HepG2 (cell line): ENCODE measurements around the gene ABCA3. TPM values are rescaled to one million over a fixed set of nuclear protein-coding genes. Genes with fewer than 3 reads are reported as not detected.

Experiments
- ATAC-seq: fragments of 200-7000 bp; cut with Tn5 transposase; 3 replicates; pipeline ENCODE4 v1.9.1; 2020; ENCODE audit warnings: mild to moderate bottlenecking, moderate library complexity
- BruUV-seq: library from RNA; stranded (reverse); fragments of 400-500 nt; replicated peaks from 2 replicates; lab custom pipeline; 2021; lab: Mats Ljungman, UMichigan
- CTCF ChIA-PET: fragments of 300-600 bp; formaldehyde crosslinking; extraction: SDS; loops from one replicate; lab custom pipeline; 2021; ENCODE audit warnings: low total read pairs, inconsistent platforms, low intra/inter-chr PET ratio; lab: Yijun Ruan, JAX
- POLR2A ChIA-PET: fragments of 350-600 bp; sonication (Branson Sonifier 250); formaldehyde crosslinking; loops from one replicate; lab custom pipeline; 2020; ENCODE audit warnings: antibody characterized with exemption, inconsistent platforms; lab: Yijun Ruan, JAX
- DNase-seq: peaks from one replicate; pipeline ENCODE4 v3.0.0-alpha.2; 2015; ENCODE audit warnings: low spot score
- FAIRE-seq: peaks from 3 replicates; lab custom pipeline; 2011; peaks lifted over from hg19 to GRCh38; lab: Jason Lieb, UNC
- H2AFZ ChIP-seq: one replicate; pipeline ENCODE4 v1.6.1; 2011; ENCODE audit warnings: low read length, inconsistent platforms
- H3K27ac ChIP-seq: fragments of 300-600 bp; 3 replicates; pipeline ENCODE4 v1.8.0; 2011; ENCODE audit warnings: mixed run types, mild to moderate bottlenecking, mixed read lengths, low read length, inconsistent platforms; ENCODE audit not compliant: insufficient read depth; ENCODE audit errors: extremely low read length
- H3K27me3 ChIP-seq, 2 experiments: fragments of 200-600 bp in 1 of 2; 2 replicates in 1 of 2; 3 replicates in 1 of 2; pipeline versions ENCODE4 v1.6.0 to v1.8.0; 2011; ENCODE audit warnings: low read length in 2 of 2, mild to moderate bottlenecking in 2 of 2, moderate library complexity in 2 of 2, inconsistent platforms in 1 of 2; ENCODE audit not compliant: insufficient read depth in 2 of 2, control insufficient read depth in 1 of 2
- H3K36me3 ChIP-seq, 2 experiments: fragments of 200-600 bp in 1 of 2; replicated peaks in 1 of 2; 2 replicates in 1 of 2; 3 replicates in 1 of 2; pipeline versions ENCODE4 v1.5.1 to v1.8.0; 2011; ENCODE audit warnings: low read length in 2 of 2, inconsistent platforms in 1 of 2; ENCODE audit not compliant: insufficient read depth in 2 of 2, control insufficient read depth in 1 of 2
- H3K4me1 ChIP-seq: 2 replicates; pipeline ENCODE4 v1.5.1; 2012; ENCODE audit warnings: low read length, inconsistent platforms; ENCODE audit not compliant: insufficient read depth
- H3K4me2 ChIP-seq: 2 replicates; pipeline ENCODE4 v1.6.0; 2011; ENCODE audit warnings: low read depth, low read length, inconsistent platforms
- H3K4me3 ChIP-seq, 3 experiments: fragments of 200-600 bp in 1 of 3; sonication (generic), shearing (Covaris generic) in 1 of 3; replicated peaks in 1 of 3; 2 replicates each; pipeline ENCODE4 v1.5.1; 2011 to 2016; ENCODE audit warnings: low read length in 3 of 3, inconsistent platforms in 2 of 3, low read depth in 2 of 3, mild to moderate bottlenecking in 2 of 3, control low read depth in 1 of 3, mixed read lengths in 1 of 3; ENCODE audit not compliant: insufficient read depth in 1 of 3
- H3K79me2 ChIP-seq: one replicate; pipeline ENCODE4 v1.6.1; 2011; ENCODE audit warnings: low read length, inconsistent platforms; ENCODE audit not compliant: insufficient read depth
- H3K9ac ChIP-seq: 2 replicates; pipeline ENCODE4 v1.6.0; 2011; ENCODE audit warnings: mild to moderate bottlenecking, low read depth, low read length, inconsistent platforms; ENCODE audit not compliant: insufficient read depth
- H3K9me3 ChIP-seq: 2 replicates; pipeline ENCODE4 v1.5.1; 2012; ENCODE audit warnings: mild to moderate bottlenecking, low read length
- H4K20me1 ChIP-seq: 2 replicates; pipeline ENCODE4 v1.6.0; 2011; ENCODE audit warnings: inconsistent platforms, mild to moderate bottlenecking, low read length, moderate library complexity; ENCODE audit not compliant: insufficient read depth
- CBX2 ChIP-seq, 2 experiments: fragments of 200-600 bp in 1 of 2; sonication (generic); formaldehyde crosslinking in 1 of 2; IDR thresholded peaks; 2 replicates each; pipeline versions ENCODE4 v1.7.0 to v1.8.1; 2018 to 2022; ENCODE audit warnings: low read depth in 2 of 2, low read length in 1 of 2, mild to moderate bottlenecking in 1 of 2, missing genetic modification reagents in 1 of 2
- EZH2 ChIP-seq: conservative IDR thresholded peaks from 2 replicates; pipeline ENCODE4 v1.6.1; 2012; ENCODE audit warnings: mild to moderate bottlenecking, low read depth, low read length, moderate library complexity
- HOXA5 ChIP-seq: sonication (generic); formaldehyde crosslinking; IDR thresholded peaks from 2 replicates; pipeline ENCODE4 v1.4.0; 2020; ENCODE audit warnings: missing genetic modification reagents
- THAP8 ChIP-seq: sonication (generic); formaldehyde crosslinking; IDR thresholded peaks from 2 replicates; pipeline ENCODE4 v1.5.1; 2020; ENCODE audit warnings: missing genetic modification reagents, mild to moderate bottlenecking, borderline replicate concordance
- WGBS: methylation state at CpG from one replicate; pipeline ENCODE4 v1.1.6; 2017; ENCODE audit warnings: low lambda C conversion rate; 5-methylcytosine and 5-hydroxymethylcytosine counted together
- in situ Hi-C: cut with HindIII; loops from 2 replicates; pipeline ENCODE4 v1.10.0; 2017; ENCODE audit warnings: low pct_unique_long_range_greater_than_20kb; ENCODE audit not compliant: extremely low pct_ligation_motif_present
- intact Hi-C: fragments of 100-400 bp; cut with micrococcal nuclease; formaldehyde crosslinking; loops from one replicate; pipeline ENCODE4 v1.10.0; 2022; ENCODE audit not compliant: unreplicated experiment
- polyA plus RNA-seq, 8 experiments: library from polyadenylated mRNA; depleted of rRNA in 3 of 8; stranded (reverse) in 7 of 8; unstranded in 1 of 8; fragments of >200 nt; fragmentation: Illumina TruSeq in 4 of 8; extraction: Trizol in 4 of 8; gene quantifications; 2 replicates each; pipeline versions ENCODE4 v1.2.1 to v1.2.3, GENCODE V29; 2011 to 2016; ENCODE audit warnings: low read depth in 4 of 8, missing spikeins in 1 of 8, mixed read lengths in 1 of 8; ENCODE audit not compliant: insufficient read depth in 1 of 8
- total RNA-seq, 5 experiments: library from RNA; depleted of rRNA; stranded (reverse); fragments of >200 nt; fragmentation: Illumina TruSeq; extraction: Trizol; gene quantifications; 2 replicates each; pipeline ENCODE4 v1.2.3, GENCODE V29; 2016; ENCODE audit warnings: low read depth in 1 of 5

The ABCA3 gene
- total and polyA plus RNA-seq, 2 of the 13 experiments (the other 11 are each of a cell fraction or from before 2014, with no cell fraction given): 0.60 to 1.5 TPM

- Histone ChIP-seq H3K79me2 (no peaks in the 10 kb centered on the region), H3K4me2 (no peak overlapping the region), H4K20me1 (0 out of 2 replicates have a peak, but pooled peaks cover 2% of the 10 kb centered on the region), H3K9ac (no peak overlapping the region), H3K27me3 (peaks cover 13 to 78% of the 10 kb centered on the region in 2 experiments), H3K9me3 (no peaks in the 10 kb centered on the region), H3K4me3 (no peak overlapping the region), H3K4me1 (no peaks in the 10 kb centered on the region), H3K27ac (no peak overlapping the region), H3K36me3 (no peaks in the 10 kb centered on the region), H2AFZ (no peak overlapping the region)
- intact Hi-C loops (no loop called here), in situ Hi-C loops (no loop called here)
- TF ChIP-seq THAP8: no peak
- TF ChIP-seq CBX2 (IDR thresholded peaks at IDR 0.05; ENCODE audit: low read depth, low read length): 0 out of 2 replicates have a peak, but pooled peaks have one; percentile 6
- TF ChIP-seq CBX2 (CRISPR knock-in tag; IDR thresholded peaks at IDR 0.05; ENCODE audit: low read depth): no peak
- 5% methylated on average over 5 of the region's 5 CpGs for WGBS
- no peak for FAIRE-seq
- ChIA-PET CTCF (no interaction called here), POLR2A (no interaction called here)
- DNase-seq: no peak
- no TSS peak for BruUV-seq
- ATAC-seq: peak; percentile 63
These were observed 11.0 kb downstream of the ABCA3 start for GRCh38 chr16:2329532-2329931.

DNA sequence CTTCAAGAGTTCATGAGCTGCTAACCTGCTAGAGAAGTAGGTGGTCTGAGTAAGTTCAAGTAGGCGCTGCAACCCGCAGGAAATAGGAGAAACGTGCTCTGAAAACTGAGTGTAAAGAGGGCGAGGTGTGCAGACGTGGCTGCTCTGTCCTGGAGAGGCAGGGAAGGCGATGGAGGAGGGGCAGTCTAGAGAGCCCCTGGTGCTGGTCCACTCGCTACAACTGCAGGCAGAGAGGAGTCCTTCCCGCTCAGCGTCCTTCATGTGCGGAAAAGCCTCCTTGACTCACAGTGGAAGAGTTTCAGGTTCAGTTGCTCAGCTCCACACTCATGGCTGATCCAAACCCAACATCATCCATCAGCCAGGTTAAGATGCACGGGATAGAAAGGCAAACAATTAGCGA is 12.1 kb downstream of the ABCA3 start:
- FAIRE-seq: no peak
- ATAC-seq: no peak
- POLR2A ChIA-PET: no interaction called here
- CTCF ChIA-PET: no interaction called here
- peaks cover 13 to 82% of the 10 kb centered on the region in 2 experiments for H3K27me3 ChIP-seq
- no peaks in the 10 kb centered on the region for H3K9me3 ChIP-seq
- in situ Hi-C loops (no loop called here), intact Hi-C loops (no loop called here)
- no peak overlapping the region for H3K27ac ChIP-seq
- no peak overlapping the region for H3K4me3 ChIP-seq
- TF ChIP-seq HOXA5: no peak
- TF ChIP-seq EZH2: peak; percentile 54; the same call in 1 of the 2 replicates
- no peak for DNase-seq
- H3K9ac ChIP-seq: no peak overlapping the region
- H3K4me1 ChIP-seq: no peaks in the 10 kb centered on the region
- 0 out of 2 replicates have a peak, but pooled peaks cover 2% of the 10 kb centered on the region for H4K20me1 ChIP-seq
- WGBS: 19% methylated on average over 10 of the region's 12 CpGs
- H3K36me3 ChIP-seq: no peaks in the 10 kb centered on the region
- no peak overlapping the region for H2AFZ ChIP-seq
- no TSS peak for BruUV-seq
- no peak overlapping the region for H3K4me2 ChIP-seq
- no peaks in the 10 kb centered on the region for H3K79me2 ChIP-seq
